K562 (cell line): ENCODE data around the gene DEDD2. TPM values are rescaled to one million over a fixed set of nuclear protein-coding genes. Genes with fewer than 3 reads are reported as not detected.

Experiments used
- ARID2 ChIP-seq: fragments of 450-650 bp; IDR thresholded peaks from 2 replicates; pipeline ENCODE4 v1.6.1; 2017; ENCODE audit warnings: antibody characterized with exemption, mild to moderate bottlenecking
- BRD4 ChIP-seq: fragments of 200-600 bp; sonication (generic); IDR thresholded peaks from 2 replicates; pipeline ENCODE4 v1.6.1; 2017; ENCODE audit warnings: inconsistent platforms
- FOXA3 ChIP-seq, 2 experiments: fragments of 450-650 bp in 1 of 2; sonication (generic) in 1 of 2; formaldehyde crosslinking; IDR thresholded peaks in 1 of 2; conservative IDR thresholded peaks in 1 of 2; 2 replicates each; pipeline versions ENCODE4 v1.4.0 to v1.8.0; 2020 to 2022; ENCODE audit warnings: mild to moderate bottlenecking in 2 of 2, missing genetic modification reagents in 1 of 2
- L3MBTL2 ChIP-seq: fragments of 450-650 bp; IDR thresholded peaks from 2 replicates; pipeline ENCODE4 v1.6.1; 2016; ENCODE audit warnings: mild to moderate bottlenecking, moderate library complexity
- SMARCA4 ChIP-seq: fragments of 450-650 bp; IDR thresholded peaks from 2 replicates; pipeline ENCODE4 v1.6.1; 2016
- ZNF217 ChIP-seq: sonication (generic); formaldehyde crosslinking; IDR thresholded peaks from 2 replicates; pipeline ENCODE4 v1.8.0; 2022; ENCODE audit warnings: mild to moderate bottlenecking, missing genetic modification reagents
- polyA plus RNA-seq, 8 experiments: library from polyadenylated mRNA; depleted of rRNA in 4 of 8; stranded (reverse) in 5 of 8; unstranded in 3 of 8; fragments of >200 nt; fragmentation: Nextera tagmentation in 2 of 8; fragmentation: Illumina TruSeq in 1 of 8; extraction: Ambion mirVana in 2 of 8; extraction: Trizol in 1 of 8; gene quantifications; 2 replicates each; pipeline versions ENCODE4 v1.2.1 to v1.2.3, GENCODE V29; 2011 to 2014; ENCODE audit warnings: inconsistent platforms in 1 of 8, missing spikeins in 1 of 8
- total RNA-seq, 7 experiments: library from RNA; depleted of rRNA in 6 of 7; stranded (reverse); fragments of >200 nt in 6 of 7; fragmentation: Illumina TruSeq in 2 of 7; extraction: Trizol in 2 of 7; gene quantifications; 2 replicates each; pipeline versions ENCODE4 v1.2.1 to v1.2.3, GENCODE V29; 2011 to 2021; ENCODE audit warnings: low replicate concordance in 1 of 7
- TF ChIP-seq, protein P1 (sequence below): fragments of 450-650 bp; IDR thresholded peaks from 2 replicates; pipeline ENCODE4 v1.6.1; 2016; ENCODE audit warnings: low read depth

The DEDD2 gene
- total and polyA plus RNA-seq, 9 of the 15 experiments (the other 6 are each of a cell fraction or from before 2014, with no cell fraction given) = 4.3 to 43.0 (median 29.2) TPM

DNA sequence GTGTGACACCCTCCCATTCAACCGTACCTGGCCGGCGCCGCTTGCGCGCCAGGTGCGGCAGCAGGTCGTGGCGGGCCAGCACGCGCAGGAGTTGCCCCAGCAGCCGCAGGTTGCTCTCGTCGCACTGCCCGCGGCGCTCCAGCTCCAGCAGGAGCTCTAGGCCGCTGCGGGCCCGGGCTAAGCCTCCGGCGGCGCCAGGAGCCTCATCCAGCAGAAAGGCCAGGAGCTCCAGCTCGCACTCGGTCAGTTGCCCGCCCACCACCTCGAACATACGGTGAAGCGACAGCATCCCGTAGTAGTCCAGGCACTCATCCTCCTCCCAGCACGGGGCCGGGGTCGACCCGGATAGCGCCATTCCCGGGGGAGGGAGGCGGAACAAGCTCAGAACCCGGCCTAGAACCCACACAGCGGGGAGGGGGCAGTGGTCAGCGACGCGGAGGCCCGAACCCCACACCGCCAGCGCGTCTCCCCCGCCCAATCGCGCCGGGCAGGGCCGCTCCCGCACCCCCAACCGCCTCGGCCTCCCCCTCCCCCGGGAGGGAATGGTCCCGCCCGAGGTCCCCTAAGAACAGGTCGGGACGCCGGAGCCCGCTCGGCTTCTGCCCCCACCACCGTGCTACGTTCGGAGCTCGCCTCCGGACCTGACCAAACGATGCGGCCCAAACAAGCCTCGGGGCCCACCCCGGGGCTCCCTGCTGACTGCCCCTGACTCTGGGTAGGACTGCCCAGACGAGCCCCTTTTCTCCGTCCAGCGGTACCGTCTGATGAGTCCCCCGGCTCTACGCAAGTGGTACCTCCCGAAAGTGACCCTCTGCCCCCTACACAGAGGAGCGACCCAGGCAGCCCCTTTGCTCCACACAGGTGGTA, 591 bp downstream of the DEDD2 start (continued):
- TF ChIP-seq, protein P1, sequence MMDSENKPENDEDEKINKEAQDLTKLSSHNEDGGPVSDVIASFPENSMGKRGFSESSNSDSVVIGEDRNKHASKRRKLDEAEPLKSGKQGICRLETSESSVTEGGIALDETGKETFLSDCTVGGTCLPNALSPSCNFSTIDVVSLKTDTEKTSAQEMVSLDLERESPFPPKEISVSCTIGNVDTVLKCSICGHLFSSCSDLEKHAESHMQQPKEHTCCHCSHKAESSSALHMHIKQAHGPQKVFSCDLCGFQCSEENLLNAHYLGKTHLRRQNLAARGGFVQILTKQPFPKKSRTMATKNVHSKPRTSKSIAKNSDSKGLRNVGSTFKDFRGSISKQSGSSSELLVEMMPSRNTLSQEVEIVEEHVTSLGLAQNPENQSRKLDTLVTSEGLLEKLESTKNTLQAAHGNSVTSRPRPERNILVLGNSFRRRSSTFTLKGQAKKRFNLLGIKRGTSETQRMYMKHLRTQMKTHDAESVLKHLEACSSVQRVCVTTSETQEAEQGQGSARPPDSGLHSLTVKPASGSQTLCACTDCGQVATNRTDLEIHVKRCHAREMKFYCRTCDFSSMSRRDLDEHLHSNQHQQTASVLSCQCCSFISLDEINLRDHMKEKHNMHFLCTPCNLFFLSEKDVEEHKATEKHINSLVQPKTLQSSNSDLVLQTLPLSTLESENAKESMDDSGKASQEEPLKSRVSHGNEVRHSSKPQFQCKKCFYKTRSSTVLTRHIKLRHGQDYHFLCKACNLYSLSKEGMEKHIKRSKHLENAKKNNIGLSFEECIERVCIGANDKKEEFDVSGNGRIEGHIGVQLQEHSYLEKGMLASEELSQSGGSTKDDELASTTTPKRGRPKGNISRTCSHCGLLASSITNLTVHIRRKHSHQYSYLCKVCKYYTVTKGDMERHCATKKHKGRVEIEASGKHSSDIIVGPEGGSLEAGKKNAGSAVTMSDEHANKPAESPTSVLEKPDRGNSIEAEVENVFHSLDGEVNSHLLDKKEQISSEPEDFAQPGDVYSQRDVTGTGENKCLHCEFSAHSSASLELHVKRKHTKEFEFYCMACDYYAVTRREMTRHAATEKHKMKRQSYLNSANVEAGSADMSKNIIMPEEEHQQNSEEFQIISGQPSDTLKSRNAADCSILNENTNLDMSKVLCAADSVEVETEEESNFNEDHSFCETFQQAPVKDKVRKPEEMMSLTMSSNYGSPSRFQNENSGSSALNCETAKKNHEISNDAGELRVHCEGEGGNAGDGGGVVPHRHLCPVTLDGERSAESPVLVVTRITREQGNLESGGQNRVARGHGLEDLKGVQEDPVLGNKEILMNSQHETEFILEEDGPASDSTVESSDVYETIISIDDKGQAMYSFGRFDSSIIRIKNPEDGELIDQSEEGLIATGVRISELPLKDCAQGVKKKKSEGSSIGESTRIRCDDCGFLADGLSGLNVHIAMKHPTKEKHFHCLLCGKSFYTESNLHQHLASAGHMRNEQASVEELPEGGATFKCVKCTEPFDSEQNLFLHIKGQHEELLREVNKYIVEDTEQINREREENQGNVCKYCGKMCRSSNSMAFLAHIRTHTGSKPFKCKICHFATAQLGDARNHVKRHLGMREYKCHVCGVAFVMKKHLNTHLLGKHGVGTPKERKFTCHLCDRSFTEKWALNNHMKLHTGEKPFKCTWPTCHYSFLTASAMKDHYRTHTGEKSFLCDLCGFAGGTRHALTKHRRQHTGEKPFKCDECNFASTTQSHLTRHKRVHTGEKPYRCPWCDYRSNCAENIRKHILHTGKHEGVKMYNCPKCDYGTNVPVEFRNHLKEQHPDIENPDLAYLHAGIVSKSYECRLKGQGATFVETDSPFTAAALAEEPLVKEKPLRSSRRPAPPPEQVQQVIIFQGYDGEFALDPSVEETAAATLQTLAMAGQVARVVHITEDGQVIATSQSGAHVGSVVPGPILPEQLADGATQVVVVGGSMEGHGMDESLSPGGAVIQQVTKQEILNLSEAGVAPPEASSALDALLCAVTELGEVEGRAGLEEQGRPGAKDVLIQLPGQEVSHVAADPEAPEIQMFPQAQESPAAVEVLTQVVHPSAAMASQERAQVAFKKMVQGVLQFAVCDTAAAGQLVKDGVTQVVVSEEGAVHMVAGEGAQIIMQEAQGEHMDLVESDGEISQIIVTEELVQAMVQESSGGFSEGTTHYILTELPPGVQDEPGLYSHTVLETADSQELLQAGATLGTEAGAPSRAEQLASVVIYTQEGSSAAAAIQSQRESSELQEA = no peak
- TF ChIP-seq ZNF217 (CRISPR knock-in tag) (no peak), ARID2 (no peak), FOXA3 (CRISPR knock-in tag; conservative IDR thresholded peaks at IDR 0.05 in 1 of 2, IDR thresholded peaks at IDR 0.05 in 1 of 2) (no peak), SMARCA4 (no peak), L3MBTL2 (0 out of 2 replicates have a peak, but pooled peaks have one; percentile 18), BRD4 (no peak)
